Activated naive CD4-positive, alpha-beta T cell treated with anti-CD3 and anti-CD28 coated beads, Interleukin-2, amount 10 ng/mL, durations not matched to agents 7 days and 5 days (primary cell): ENCODE data around the gene CACNA2D1.

Source experiments
- CTCF ChIA-PET: fragments of 350-600 bp; sonication (Branson Sonifier 250); formaldehyde crosslinking; loops from one replicate; lab custom pipeline; 2021; ENCODE audit warnings: antibody characterized with exemption; lab: Charles Lee
- DNase-seq: peaks from one replicate; pipeline ENCODE4 v3.0.0-alpha.2; 2020
- H3K27ac Mint-ChIP-seq: one replicate; pipeline ENCODE4 v1.8.0; 2021; ENCODE audit warnings: mild to moderate bottlenecking, moderate library complexity, mixed read lengths
- H3K27me3 Mint-ChIP-seq: one replicate; pipeline ENCODE4 v1.8.0; 2021; ENCODE audit warnings: mild to moderate bottlenecking, mixed read lengths
- H3K36me3 Mint-ChIP-seq: one replicate; pipeline ENCODE4 v1.8.0; 2021; ENCODE audit warnings: mixed read lengths
- H3K4me1 Mint-ChIP-seq: one replicate; pipeline ENCODE4 v1.8.0; 2021; ENCODE audit warnings: mixed read lengths
- H3K4me3 Mint-ChIP-seq: one replicate; pipeline ENCODE4 v1.8.0; 2021; ENCODE audit warnings: mild to moderate bottlenecking, moderate library complexity, mixed read lengths
- H3K9me3 Mint-ChIP-seq: one replicate; pipeline ENCODE4 v1.8.0; 2021; ENCODE audit warnings: mixed read lengths

Gene CACNA2D1

GRCh38 chr7:82286096-82286797, 157.3 kb downstream of the CACNA2D1 start:
- Mint-ChIP-seq H3K27ac (no peak overlapping the region), H3K27me3 (no peaks in the 10 kb centered on the region), H3K4me3 (no peak overlapping the region), H3K36me3 (no peaks in the 10 kb centered on the region), H3K9me3 (no peaks in the 10 kb centered on the region), H3K4me1 (no peaks in the 10 kb centered on the region)
- CTCF ChIA-PET = no interaction called here
- DNase-seq = no peak

- no peaks in the 10 kb centered on the region for H3K27me3 Mint-ChIP-seq
- no peaks in the 10 kb centered on the region for H3K36me3 Mint-ChIP-seq
- DNase-seq = no peak
- CTCF ChIA-PET = interaction anchor here (1.0 kb wide), 1 partner anchor 68 kb away, joined by 5 read pairs; no protein-coding TSS in a partner anchor
- H3K4me1 Mint-ChIP-seq = no peaks in the 10 kb centered on the region
- H3K9me3 Mint-ChIP-seq = no peaks in the 10 kb centered on the region
- H3K4me3 Mint-ChIP-seq = no peak overlapping the region
- H3K27ac Mint-ChIP-seq = no peak overlapping the region
Measured at GRCh38 chr7:82284936-82285519, 158.5 kb downstream of the CACNA2D1 start.

- H3K9me3 Mint-ChIP-seq = peaks cover 1% of the 10 kb centered on the region
- H3K27ac Mint-ChIP-seq = no peak overlapping the region
- no peak for DNase-seq
- no peaks in the 10 kb centered on the region for H3K27me3 Mint-ChIP-seq
- no peaks in the 10 kb centered on the region for H3K4me1 Mint-ChIP-seq
- CTCF ChIA-PET = no interaction called here
- no peak overlapping the region for H3K4me3 Mint-ChIP-seq
- no peaks in the 10 kb centered on the region for H3K36me3 Mint-ChIP-seq
Measured at GRCh38 chr7:82275342-82275741, 168.2 kb downstream of the CACNA2D1 start.

- no peak overlapping the region for H3K4me3 Mint-ChIP-seq
- no peaks in the 10 kb centered on the region for H3K36me3 Mint-ChIP-seq
- peaks cover 1% of the 10 kb centered on the region for H3K9me3 Mint-ChIP-seq
- CTCF ChIA-PET = no interaction called here
- H3K4me1 Mint-ChIP-seq = no peaks in the 10 kb centered on the region
- no peak overlapping the region for H3K27ac Mint-ChIP-seq
- H3K27me3 Mint-ChIP-seq = no peaks in the 10 kb centered on the region
- DNase-seq = no peak
Measured at GRCh38 chr7:82274681-82275080, 168.9 kb downstream of the CACNA2D1 start.

- peaks cover 1% of the 10 kb centered on the region for H3K9me3 Mint-ChIP-seq
- H3K4me1 Mint-ChIP-seq = no peaks in the 10 kb centered on the region
- no peak overlapping the region for H3K4me3 Mint-ChIP-seq
- no peaks in the 10 kb centered on the region for H3K36me3 Mint-ChIP-seq
- DNase-seq = no peak
- CTCF ChIA-PET = no interaction called here
- no peaks in the 10 kb centered on the region for H3K27me3 Mint-ChIP-seq
- H3K27ac Mint-ChIP-seq = no peak overlapping the region
Measured at GRCh38 chr7:82273886-82274285, 169.7 kb downstream of the CACNA2D1 start.

- Mint-ChIP-seq H3K27ac (no peak overlapping the region), H3K36me3 (no peaks in the 10 kb centered on the region), H3K4me1 (no peaks in the 10 kb centered on the region), H3K9me3 (no peaks in the 10 kb centered on the region), H3K4me3 (no peak overlapping the region), H3K27me3 (no peaks in the 10 kb centered on the region)
- DNase-seq = no peak
- CTCF ChIA-PET = no interaction called here
Measured at GRCh38 chr7:82270870-82271269, 172.7 kb downstream of the CACNA2D1 start.

GRCh38 chr7:82268632-82269031, 174.9 kb downstream of the CACNA2D1 start:
- CTCF ChIA-PET = no interaction called here
- H3K27ac Mint-ChIP-seq = no peak overlapping the region

GRCh38 chr7:82266081-82266480, 177.5 kb downstream of the CACNA2D1 start:
- no peak overlapping the region for H3K4me3 Mint-ChIP-seq
- H3K4me1 Mint-ChIP-seq = no peaks in the 10 kb centered on the region
- no peaks in the 10 kb centered on the region for H3K27me3 Mint-ChIP-seq
- H3K27ac Mint-ChIP-seq = no peak overlapping the region
- no peaks in the 10 kb centered on the region for H3K36me3 Mint-ChIP-seq
- DNase-seq = no peak
- CTCF ChIA-PET = no interaction called here
- H3K9me3 Mint-ChIP-seq = peaks cover 2% of the 10 kb centered on the region

More at GRCh38 chr7:82268632-82269031, 174.9 kb downstream of the CACNA2D1 start:
- Mint-ChIP-seq H3K27me3 (no peaks in the 10 kb centered on the region), H3K9me3 (no peaks in the 10 kb centered on the region), H3K4me1 (no peaks in the 10 kb centered on the region), H3K36me3 (no peaks in the 10 kb centered on the region), H3K4me3 (no peak overlapping the region)
- no peak for DNase-seq

GRCh38 chr7:82264783-82265305, 178.7 kb downstream of the CACNA2D1 start:
- Mint-ChIP-seq H3K36me3 (no peaks in the 10 kb centered on the region), H3K4me1 (no peaks in the 10 kb centered on the region), H3K27ac (no peak overlapping the region), H3K27me3 (no peaks in the 10 kb centered on the region), H3K4me3 (no peak overlapping the region), H3K9me3 (peaks cover 2% of the 10 kb centered on the region)
- CTCF ChIA-PET = no interaction called here
- no peak for DNase-seq

GRCh38 chr7:82263920-82264782, 179.4 kb downstream of the CACNA2D1 start:
- no peaks in the 10 kb centered on the region for H3K36me3 Mint-ChIP-seq
- no peak overlapping the region for H3K27ac Mint-ChIP-seq
- no peaks in the 10 kb centered on the region for H3K4me1 Mint-ChIP-seq
- DNase-seq = no peak
- no peak overlapping the region for H3K4me3 Mint-ChIP-seq
- CTCF ChIA-PET = no interaction called here
- no peaks in the 10 kb centered on the region for H3K27me3 Mint-ChIP-seq
- peaks cover 2% of the 10 kb centered on the region for H3K9me3 Mint-ChIP-seq

- no peak for DNase-seq
- CTCF ChIA-PET = no interaction called here
Measured at GRCh38 chr7:82258181-82258580, 185.4 kb downstream of the CACNA2D1 start.

GRCh38 chr7:82257118-82257695, 186.4 kb downstream of the CACNA2D1 start:
- no peaks in the 10 kb centered on the region for H3K27me3 Mint-ChIP-seq
- no peaks in the 10 kb centered on the region for H3K36me3 Mint-ChIP-seq
- CTCF ChIA-PET = no interaction called here
- H3K4me3 Mint-ChIP-seq = no peak overlapping the region
- no peaks in the 10 kb centered on the region for H3K9me3 Mint-ChIP-seq
- no peaks in the 10 kb centered on the region for H3K4me1 Mint-ChIP-seq
- no peak overlapping the region for H3K27ac Mint-ChIP-seq
- DNase-seq = no peak

More at GRCh38 chr7:82258181-82258580, 185.4 kb downstream of the CACNA2D1 start:
- H3K36me3 Mint-ChIP-seq = no peaks in the 10 kb centered on the region
- no peak overlapping the region for H3K4me3 Mint-ChIP-seq
- peaks cover 2% of the 10 kb centered on the region for H3K9me3 Mint-ChIP-seq
- H3K27me3 Mint-ChIP-seq = no peaks in the 10 kb centered on the region
- H3K4me1 Mint-ChIP-seq = no peaks in the 10 kb centered on the region
- H3K27ac Mint-ChIP-seq = no peak overlapping the region

GRCh38 chr7:82255706-82256105, 187.9 kb downstream of the CACNA2D1 start:
- no peak overlapping the region for H3K4me3 Mint-ChIP-seq
- no peaks in the 10 kb centered on the region for H3K4me1 Mint-ChIP-seq
- no peak for DNase-seq
- no peaks in the 10 kb centered on the region for H3K9me3 Mint-ChIP-seq
- H3K27me3 Mint-ChIP-seq = no peaks in the 10 kb centered on the region
- no peak overlapping the region for H3K27ac Mint-ChIP-seq
- CTCF ChIA-PET = no interaction called here
- no peaks in the 10 kb centered on the region for H3K36me3 Mint-ChIP-seq

- no peaks in the 10 kb centered on the region for H3K27me3 Mint-ChIP-seq
- no peaks in the 10 kb centered on the region for H3K36me3 Mint-ChIP-seq
- H3K9me3 Mint-ChIP-seq = no peaks in the 10 kb centered on the region
- H3K27ac Mint-ChIP-seq = no peak overlapping the region
- H3K4me1 Mint-ChIP-seq = no peaks in the 10 kb centered on the region
- DNase-seq = no peak
- CTCF ChIA-PET = no interaction called here
- H3K4me3 Mint-ChIP-seq = no peak overlapping the region
Measured at GRCh38 chr7:82250598-82250997, 193.0 kb downstream of the CACNA2D1 start.
